Calu3 (cell line): ENCODE data around the gene PANX1. TPM values are rescaled to one million over a fixed set of nuclear protein-coding genes. Genes with fewer than 3 reads are reported as not detected.

Experiments
- BruUV-seq: library from RNA; stranded (reverse); fragments of 400-500 nt; replicated peaks from 2 replicates; lab custom pipeline; 2021; lab: Mats Ljungman, UMichigan
- CTCF ChIA-PET: fragments of 300-600 bp; sonication (Branson Sonifier 250); formaldehyde crosslinking; loops from one replicate; lab custom pipeline; 2022; ENCODE audit warnings: antibody characterized with exemption; lab: Charles Lee
- DNase-seq: peaks from one replicate; pipeline ENCODE4 v3.0.0; 2022
- H3K27ac Mint-ChIP-seq: one replicate; pipeline ENCODE4 v1.8.0; 2022; ENCODE audit warnings: mixed read lengths; ENCODE audit not compliant: unreplicated experiment
- H3K27me3 Mint-ChIP-seq: one replicate; pipeline ENCODE4 v1.8.0; 2022; ENCODE audit warnings: mixed read lengths; ENCODE audit not compliant: unreplicated experiment
- H3K36me3 Mint-ChIP-seq: one replicate; pipeline ENCODE4 v1.8.0; 2022; ENCODE audit warnings: mild to moderate bottlenecking, moderate library complexity, mixed read lengths; ENCODE audit not compliant: insufficient read depth, unreplicated experiment
- H3K4me1 Mint-ChIP-seq: one replicate; pipeline ENCODE4 v1.8.0; 2022; ENCODE audit warnings: mild to moderate bottlenecking, low read depth, mixed read lengths; ENCODE audit not compliant: unreplicated experiment
- H3K4me3 Mint-ChIP-seq: one replicate; pipeline ENCODE4 v1.8.0; 2022; ENCODE audit warnings: mild to moderate bottlenecking, low read depth, moderate library complexity, mixed read lengths; ENCODE audit not compliant: unreplicated experiment
- H3K9me3 Mint-ChIP-seq: one replicate; pipeline ENCODE4 v1.8.0; 2022; ENCODE audit warnings: low read depth, mixed read lengths; ENCODE audit not compliant: unreplicated experiment
- intact Hi-C: fragments of 100-400 bp; cut with micrococcal nuclease; formaldehyde crosslinking; loops from one replicate; pipeline ENCODE4 v1.10.0; 2022; ENCODE audit not compliant: unreplicated experiment
- total RNA-seq: library from RNA; stranded (reverse); gene quantifications from 2 replicates; pipeline ENCODE4 v1.2.3, GENCODE V29; 2022
- TF ChIP-seq, protein P1 (sequence below): fragments of 200-600 bp; IDR thresholded peaks from one replicate; pipeline ENCODE4 v1.8.0; 2022; ENCODE audit warnings: antibody characterized with exemption; ENCODE audit not compliant: unreplicated experiment

The PANX1 gene
- total RNA-seq, 1 experiment from 2014 or later: 20.2 TPM

DNA sequence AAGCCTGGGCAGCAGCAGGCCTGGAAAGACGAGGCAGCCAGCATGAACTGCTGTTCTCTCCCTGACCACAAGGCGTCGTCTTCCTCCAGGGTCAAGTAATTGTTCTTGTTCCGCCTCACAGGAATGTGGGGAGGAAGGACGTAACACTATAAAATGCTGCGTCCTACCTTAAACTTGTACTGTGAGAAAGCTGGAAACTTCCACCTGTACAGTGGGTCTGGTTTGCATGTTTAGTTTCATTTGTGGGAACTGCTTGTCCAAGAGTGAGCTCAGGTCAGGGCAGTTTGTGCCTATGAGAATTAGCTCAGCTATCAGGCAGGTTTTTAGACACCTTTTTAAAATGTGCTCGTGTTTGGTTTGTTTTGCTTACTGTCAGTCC is 55.2 kb downstream of the PANX1 start:
- no peaks in the 10 kb centered on the region for H3K36me3 Mint-ChIP-seq

GRCh38 chr11:94184362-94184761 is 55.7 kb downstream of the PANX1 start:
- no TSS peak for BruUV-seq
- Mint-ChIP-seq H3K9me3 (no peaks in the 10 kb centered on the region), H3K27ac (no peak overlapping the region), H3K4me1 (no peaks in the 10 kb centered on the region), H3K36me3 (no peaks in the 10 kb centered on the region), H3K27me3 (no peaks in the 10 kb centered on the region), H3K4me3 (no peak overlapping the region)
- TF ChIP-seq, protein P1, sequence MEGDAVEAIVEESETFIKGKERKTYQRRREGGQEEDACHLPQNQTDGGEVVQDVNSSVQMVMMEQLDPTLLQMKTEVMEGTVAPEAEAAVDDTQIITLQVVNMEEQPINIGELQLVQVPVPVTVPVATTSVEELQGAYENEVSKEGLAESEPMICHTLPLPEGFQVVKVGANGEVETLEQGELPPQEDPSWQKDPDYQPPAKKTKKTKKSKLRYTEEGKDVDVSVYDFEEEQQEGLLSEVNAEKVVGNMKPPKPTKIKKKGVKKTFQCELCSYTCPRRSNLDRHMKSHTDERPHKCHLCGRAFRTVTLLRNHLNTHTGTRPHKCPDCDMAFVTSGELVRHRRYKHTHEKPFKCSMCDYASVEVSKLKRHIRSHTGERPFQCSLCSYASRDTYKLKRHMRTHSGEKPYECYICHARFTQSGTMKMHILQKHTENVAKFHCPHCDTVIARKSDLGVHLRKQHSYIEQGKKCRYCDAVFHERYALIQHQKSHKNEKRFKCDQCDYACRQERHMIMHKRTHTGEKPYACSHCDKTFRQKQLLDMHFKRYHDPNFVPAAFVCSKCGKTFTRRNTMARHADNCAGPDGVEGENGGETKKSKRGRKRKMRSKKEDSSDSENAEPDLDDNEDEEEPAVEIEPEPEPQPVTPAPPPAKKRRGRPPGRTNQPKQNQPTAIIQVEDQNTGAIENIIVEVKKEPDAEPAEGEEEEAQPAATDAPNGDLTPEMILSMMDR: no peak
- no peak for DNase-seq
- CTCF ChIA-PET: interaction anchor here (1.0 to 1.3 kb wide), 3 partner anchors 56 to 289 kb away, joined by 3 to 8 read pairs (median 7); partner anchors contain the start of gene PANX1
- intact Hi-C loops: loop anchor here (5.0 kb wide), 3 partner anchors 233 to 318 kb away; no protein-coding TSS in a partner anchor

More for the DNA sequence above, 55.2 kb downstream of the PANX1 start:
- Mint-ChIP-seq H3K27me3 (no peaks in the 10 kb centered on the region), H3K9me3 (no peaks in the 10 kb centered on the region), H3K4me3 (no peak overlapping the region), H3K4me1 (no peaks in the 10 kb centered on the region), H3K27ac (no peak overlapping the region)
- peak; percentile 69 for DNase-seq
- CTCF ChIA-PET: interaction anchor here (0.6 to 1.3 kb wide), 4 partner anchors 55 to 299 kb away, joined by 3 to 8 read pairs (median 5); partner anchors contain the start of gene PANX1
- intact Hi-C loops: loop anchor here (5.0 kb wide), 3 partner anchors 233 to 318 kb away; no protein-coding TSS in a partner anchor
- BruUV-seq: no TSS peak
- TF ChIP-seq, protein P1: peak; percentile 65

DNA sequence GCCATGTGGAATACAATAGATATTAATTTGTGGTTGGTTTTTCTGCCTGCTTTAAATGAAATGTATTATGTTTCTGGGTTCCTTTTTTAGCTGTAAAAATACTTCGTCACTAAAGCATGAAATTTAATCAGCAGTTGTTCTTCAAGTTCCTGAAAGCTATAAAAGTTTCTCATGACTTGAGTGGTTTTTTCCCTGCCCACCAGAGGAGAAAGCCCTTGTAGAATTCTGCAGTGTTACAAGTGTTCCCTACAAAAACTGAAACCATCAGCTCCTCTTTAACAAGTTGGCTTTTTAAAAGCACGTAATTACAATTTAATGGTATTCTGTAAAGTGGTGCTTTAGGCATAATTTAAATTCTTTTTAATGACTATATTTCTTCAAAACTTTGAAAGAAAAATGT is 56.2 kb downstream of the PANX1 start:
- CTCF ChIA-PET: interaction anchor here (1.3 kb wide), 1 partner anchor 263 kb away, joined by 3 read pairs; no protein-coding TSS in a partner anchor

GRCh38 chr11:94185416-94186084 is 56.9 kb downstream of the PANX1 start:
- DNase-seq: no peak
- CTCF ChIA-PET: no interaction called here
- no TSS peak for BruUV-seq
- Mint-ChIP-seq H3K36me3 (no peaks in the 10 kb centered on the region), H3K4me1 (no peaks in the 10 kb centered on the region), H3K27ac (no peak overlapping the region), H3K27me3 (no peaks in the 10 kb centered on the region), H3K4me3 (no peak overlapping the region), H3K9me3 (no peaks in the 10 kb centered on the region)
- intact Hi-C loops: no loop called here
- TF ChIP-seq, protein P1: no peak

More for the DNA sequence above, 56.2 kb downstream of the PANX1 start:
- Mint-ChIP-seq H3K9me3 (no peaks in the 10 kb centered on the region), H3K27me3 (no peaks in the 10 kb centered on the region), H3K27ac (no peak overlapping the region), H3K4me3 (no peak overlapping the region), H3K36me3 (no peaks in the 10 kb centered on the region), H3K4me1 (no peaks in the 10 kb centered on the region)
- TF ChIP-seq, protein P1: no peak
- no peak for DNase-seq
- no TSS peak for BruUV-seq
- intact Hi-C loops: loop anchor here (5.0 kb wide), 3 partner anchors 232 to 317 kb away; no protein-coding TSS in a partner anchor
